ENCODE data around the gene WNT1. TPM values are rescaled to one million over a fixed set of nuclear protein-coding genes. Genes with fewer than 3 reads are reported as not detected.

WNT1 gene
- total and polyA plus RNA-seq, 2 of the 4 experiments (the other 2 are of a cell fraction): not detected

DNA sequence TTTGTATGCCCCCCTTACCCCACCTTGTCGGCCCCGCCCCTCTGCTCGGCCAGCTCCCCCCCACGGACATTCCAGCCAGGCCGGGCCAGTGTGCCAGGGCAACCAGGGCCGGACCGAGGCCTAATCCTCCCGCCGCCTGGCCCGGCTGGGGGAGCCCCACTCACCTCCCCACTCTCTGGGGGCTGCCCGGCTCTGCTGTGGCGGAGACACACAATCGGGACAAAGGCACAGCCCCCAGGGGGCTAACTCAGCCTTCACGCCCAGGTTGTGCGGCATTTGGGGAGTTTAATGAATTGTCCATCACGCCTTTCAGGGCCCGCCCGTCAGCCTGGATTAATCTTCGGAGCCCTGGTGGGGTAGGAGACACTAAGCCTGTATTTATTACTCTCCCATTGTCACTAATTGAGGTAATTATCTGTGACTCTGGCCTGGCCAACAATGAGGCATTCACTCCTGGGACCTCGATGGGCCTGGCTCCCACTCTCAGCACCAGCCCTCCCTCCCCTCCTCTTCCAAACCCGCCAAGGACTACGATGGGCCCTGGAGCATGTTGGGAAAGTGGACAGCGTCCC, 8.7 kb downstream of the WNT1 start:
- Histone ChIP-seq H3K14ac (replicated peaks; ENCODE audit: low read depth, low read length) (no peak overlapping the region), H3K36me3 (ENCODE audit: control insufficient read depth, insufficient read depth, low read length) (no peaks in the 10 kb centered on the region), H3K79me1 (ENCODE audit: low read depth in 1 of 2, low read length in 2 of 2) (no peaks in the 10 kb centered on the region), H3K18ac (ENCODE audit: low read depth, low read length) (no peak overlapping the region), H3K9me3 (ENCODE audit: control insufficient read depth, insufficient read depth, low read length) (no peaks in the 10 kb centered on the region), H3K27me3 (ENCODE audit: control insufficient read depth, insufficient read depth, low read length) (peaks cover 86% of the 10 kb centered on the region), H2BK120ac (ENCODE audit: low read depth, low read length) (no peak overlapping the region), H2AFZ (replicated peaks; ENCODE audit: low read length, poor library complexity) (no peak overlapping the region), H4K91ac (ENCODE audit: insufficient read depth, low read depth, low read length) (no peak overlapping the region), H3K27ac (ENCODE audit: insufficient read depth, low read length) (no peak overlapping the region), H4K20me1 (ENCODE audit: insufficient read depth, low read length) (no peaks in the 10 kb centered on the region), H3K4me3 (ENCODE audit: insufficient read depth, low read depth, low read length) (no peak overlapping the region), H3K9me1 (ENCODE audit: insufficient read depth, low read length) (no peaks in the 10 kb centered on the region; the same call in 1 of the 2 replicates), H3K4me2 (ENCODE audit: low read depth, low read length) (no peak overlapping the region), H2AK9ac (replicated peaks; ENCODE audit: low read depth, low read length, poor library complexity) (no peak overlapping the region), H4K8ac (ENCODE audit: low read depth in 2 of 2, low read length in 2 of 2) (no peak overlapping the region), H4K5ac (ENCODE audit: low read depth, low read length) (no peak overlapping the region), H3K4me1 (ENCODE audit: control insufficient read depth, insufficient read depth, low read length) (no peaks in the 10 kb centered on the region), H3K9ac (ENCODE audit: low read depth, low read length) (no peak overlapping the region), H2BK5ac (ENCODE audit: low read depth, low read length, poor library complexity, severe bottlenecking) (no peak overlapping the region), H2AK5ac (ENCODE audit: low read depth, low read length) (no peak overlapping the region), H3K23ac (ENCODE audit: low read depth, low read length) (no peak overlapping the region), H3K4ac (ENCODE audit: low read depth, low read length) (no peak overlapping the region), H3K56ac (ENCODE audit: extremely low read depth, insufficient read depth, low read length) (no peak overlapping the region), H2BK15ac (ENCODE audit: low read depth, low read length) (no peak overlapping the region), H2BK20ac (ENCODE audit: low read depth, low read length) (no peak overlapping the region)
- no peak for DNase-seq
- WGBS, 2 experiments (ENCODE audit: extremely low coverage in 2 of 2, insufficient read length in 1 of 2): 14% methylated on average over 4 of the region's 23 CpGs; no CpG with 5 or more reads in 1 of the 2 experiments
- BruUV-seq (replicated peaks): no TSS peak
- ChIA-PET CTCF (interaction anchor here (2.4 kb wide), 1 partner anchor 11 kb away, joined by 17 read pairs; no protein-coding TSS in a partner anchor), POLR2A (ENCODE audit: unreplicated experiment) (no interaction called here)
- dilution Hi-C loops (cut with HindIII; ENCODE audit: low sequenced_read_pairs, unreplicated experiment) (no loop called here), intact Hi-C loops (cut with micrococcal nuclease) (no loop called here), in situ Hi-C loops (cut with MboI; ENCODE audit: low sequenced_read_pairs) (no loop called here)
- no peak for ATAC-seq (ENCODE audit: low read depth)
- TF ChIP-seq CEBPB (IDR thresholded peaks at IDR 0.05; ENCODE audit: low read depth, low read length): no peak
- TF ChIP-seq FOS (IDR thresholded peaks at IDR 0.05; ENCODE audit: low read depth, low read length): no peak
- TF ChIP-seq, protein P1, sequence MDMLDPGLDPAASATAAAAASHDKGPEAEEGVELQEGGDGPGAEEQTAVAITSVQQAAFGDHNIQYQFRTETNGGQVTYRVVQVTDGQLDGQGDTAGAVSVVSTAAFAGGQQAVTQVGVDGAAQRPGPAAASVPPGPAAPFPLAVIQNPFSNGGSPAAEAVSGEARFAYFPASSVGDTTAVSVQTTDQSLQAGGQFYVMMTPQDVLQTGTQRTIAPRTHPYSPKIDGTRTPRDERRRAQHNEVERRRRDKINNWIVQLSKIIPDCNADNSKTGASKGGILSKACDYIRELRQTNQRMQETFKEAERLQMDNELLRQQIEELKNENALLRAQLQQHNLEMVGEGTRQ (IDR thresholded peaks at IDR 0.05; ENCODE audit: low read depth, low read length): no peak
- TF ChIP-seq, protein P2, sequence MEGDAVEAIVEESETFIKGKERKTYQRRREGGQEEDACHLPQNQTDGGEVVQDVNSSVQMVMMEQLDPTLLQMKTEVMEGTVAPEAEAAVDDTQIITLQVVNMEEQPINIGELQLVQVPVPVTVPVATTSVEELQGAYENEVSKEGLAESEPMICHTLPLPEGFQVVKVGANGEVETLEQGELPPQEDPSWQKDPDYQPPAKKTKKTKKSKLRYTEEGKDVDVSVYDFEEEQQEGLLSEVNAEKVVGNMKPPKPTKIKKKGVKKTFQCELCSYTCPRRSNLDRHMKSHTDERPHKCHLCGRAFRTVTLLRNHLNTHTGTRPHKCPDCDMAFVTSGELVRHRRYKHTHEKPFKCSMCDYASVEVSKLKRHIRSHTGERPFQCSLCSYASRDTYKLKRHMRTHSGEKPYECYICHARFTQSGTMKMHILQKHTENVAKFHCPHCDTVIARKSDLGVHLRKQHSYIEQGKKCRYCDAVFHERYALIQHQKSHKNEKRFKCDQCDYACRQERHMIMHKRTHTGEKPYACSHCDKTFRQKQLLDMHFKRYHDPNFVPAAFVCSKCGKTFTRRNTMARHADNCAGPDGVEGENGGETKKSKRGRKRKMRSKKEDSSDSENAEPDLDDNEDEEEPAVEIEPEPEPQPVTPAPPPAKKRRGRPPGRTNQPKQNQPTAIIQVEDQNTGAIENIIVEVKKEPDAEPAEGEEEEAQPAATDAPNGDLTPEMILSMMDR (conservative IDR thresholded peaks at IDR 0.05; ENCODE audit: low read depth, low read length): no peak
- no peak for TF ChIP-seq RFX5 (IDR thresholded peaks at IDR 0.05; ENCODE audit: low read depth, low read length)

All from IMR-90 (cell line).